HG03558 (cell line): ENCODE measurements around the gene KLHDC8A.
"Not testable (repeated sequence)": the region's sequence is repeated elsewhere in the genome, so short reads cannot be mapped to it uniquely, and the experiment has no call there.

ENCODE experiments used
- ATAC-seq: cut with Tn5 transposase; IDR thresholded peaks from one replicate; pipeline ENCODE4 v1.9.1; 2021; ENCODE audit warnings: moderate number of reproducible peaks; ENCODE audit not compliant: unreplicated experiment; ENCODE audit errors: extremely low read depth

KLHDC8A gene

GRCh38 chr1:205371871-205372660 lies 15.3 kb upstream of the KLHDC8A start:
- ATAC-seq = no peak

DNA sequence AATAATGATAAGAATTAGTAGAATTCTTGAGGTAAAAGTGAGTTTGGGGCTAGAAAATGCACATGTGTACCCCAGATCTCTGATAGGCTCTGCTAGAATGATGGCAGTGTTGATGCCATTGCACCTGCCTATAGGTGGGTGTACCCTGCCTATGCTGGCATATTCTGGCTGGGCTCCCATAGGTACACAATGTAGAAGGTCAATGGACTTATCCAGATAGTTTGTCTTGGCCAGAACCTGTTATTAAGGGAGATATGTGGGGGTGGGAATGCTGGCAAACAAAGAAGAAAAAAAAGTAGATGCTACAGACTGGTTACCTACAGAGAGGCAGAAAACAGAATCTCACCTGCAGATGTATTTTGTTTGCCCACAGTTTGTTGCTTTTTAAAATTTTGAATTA lies 14.1 kb upstream of the KLHDC8A start:
- ATAC-seq = no peak

- ATAC-seq = no peak
Observed at GRCh38 chr1:205369701-205370123, 13.0 kb upstream of the KLHDC8A start.

DNA sequence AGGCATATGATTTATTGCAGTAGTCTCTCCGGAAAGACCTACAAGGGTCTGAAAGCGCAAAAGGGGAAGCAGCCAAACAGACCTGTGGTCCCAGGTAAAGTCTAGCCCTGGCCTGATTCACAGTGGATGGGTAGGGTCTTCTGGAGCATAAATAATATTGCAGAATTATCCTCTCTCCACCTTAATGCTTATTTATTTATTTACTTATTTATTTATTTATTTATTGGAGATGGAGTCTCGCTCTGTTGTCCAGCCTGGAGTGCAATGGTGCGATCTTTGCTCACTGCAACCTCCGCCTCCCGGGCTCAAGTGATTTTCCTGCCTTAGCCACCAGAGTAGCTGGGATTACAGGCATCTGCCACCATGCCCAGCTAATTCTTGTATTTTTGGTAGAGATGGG lies 11.8 kb upstream of the KLHDC8A start:
- no peak for ATAC-seq

GRCh38 chr1:205365945-205366463 lies 9.3 kb upstream of the KLHDC8A start:
- no peak for ATAC-seq

GRCh38 chr1:205365086-205365485 lies 8.4 kb upstream of the KLHDC8A start:
- ATAC-seq = not testable (repeated sequence)

GRCh38 chr1:205360891-205361290 lies 4.2 kb upstream of the KLHDC8A start:
- no peak for ATAC-seq

- ATAC-seq = no peak
Observed at GRCh38 chr1:205359771-205360565, 3.2 kb upstream of the KLHDC8A start.

DNA sequence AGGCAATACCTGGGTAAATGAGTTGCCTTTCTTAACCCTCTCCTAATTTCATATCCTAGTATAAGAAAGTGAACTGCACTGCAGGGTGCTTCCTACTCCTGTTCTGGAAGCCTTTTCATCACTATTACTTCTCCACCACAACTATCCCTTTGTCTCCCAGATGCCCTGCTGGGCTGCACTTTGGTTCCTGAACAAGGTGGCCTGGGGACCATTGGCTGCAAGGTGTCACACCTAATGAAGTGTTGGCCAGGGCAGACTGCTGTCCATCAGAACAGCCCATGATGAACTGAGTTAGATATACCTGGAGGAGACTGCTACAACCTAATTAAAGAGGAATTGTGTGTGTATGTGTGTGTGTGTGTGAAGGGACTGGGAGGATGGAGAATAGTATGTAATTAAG lies 1.9 kb upstream of the KLHDC8A start:
- ATAC-seq = no peak

DNA sequence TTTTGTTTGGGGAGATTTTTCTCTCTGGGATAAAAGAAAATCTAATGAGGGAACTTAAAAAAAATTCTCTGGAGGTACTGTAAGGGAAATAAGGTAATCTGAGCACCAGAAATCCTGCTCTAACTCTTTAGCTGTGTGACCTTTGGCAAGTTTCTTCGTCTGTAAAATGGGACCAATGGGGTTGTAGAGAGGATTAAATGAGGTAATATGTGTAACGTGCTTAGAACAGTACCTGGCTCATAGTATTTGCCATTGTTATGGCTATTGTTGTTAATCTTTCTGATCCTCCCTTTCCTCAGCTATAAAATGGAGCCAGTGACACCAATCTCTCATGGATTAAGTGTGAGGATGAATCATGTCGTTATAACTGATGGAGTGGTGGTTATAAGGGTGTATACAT lies 845 bp upstream of the KLHDC8A start:
- no peak for ATAC-seq

- ATAC-seq = no peak
Observed at GRCh38 chr1:205355075-205355453, 1.7 kb downstream of the KLHDC8A start.

- no peak for ATAC-seq
Observed at GRCh38 chr1:205354259-205355074, 2.3 kb downstream of the KLHDC8A start.

- no peak for ATAC-seq
Observed at GRCh38 chr1:205353612-205354011, 3.1 kb downstream of the KLHDC8A start.

DNA sequence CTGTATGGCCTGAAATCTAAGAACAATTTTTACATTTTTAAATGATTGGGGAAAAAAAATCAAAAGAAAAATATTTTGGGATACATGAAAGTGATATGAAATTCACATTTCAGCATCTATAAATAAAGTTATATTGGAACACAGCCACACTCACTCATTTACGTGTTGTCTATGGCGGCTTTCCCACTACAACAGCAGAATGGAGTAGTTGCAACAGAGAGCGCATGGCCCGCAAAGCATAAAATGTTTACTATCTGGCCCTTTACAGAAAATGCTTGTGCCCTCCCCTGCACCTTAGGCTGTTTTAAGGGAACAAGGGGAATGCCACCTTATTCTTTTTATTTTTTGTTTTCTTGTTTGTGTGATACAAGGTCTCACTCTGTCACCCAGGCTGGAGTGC lies 3.5 kb downstream of the KLHDC8A start:
- ATAC-seq = no peak

GRCh38 chr1:205351984-205352713 lies 4.6 kb downstream of the KLHDC8A start:
- no peak for ATAC-seq

DNA sequence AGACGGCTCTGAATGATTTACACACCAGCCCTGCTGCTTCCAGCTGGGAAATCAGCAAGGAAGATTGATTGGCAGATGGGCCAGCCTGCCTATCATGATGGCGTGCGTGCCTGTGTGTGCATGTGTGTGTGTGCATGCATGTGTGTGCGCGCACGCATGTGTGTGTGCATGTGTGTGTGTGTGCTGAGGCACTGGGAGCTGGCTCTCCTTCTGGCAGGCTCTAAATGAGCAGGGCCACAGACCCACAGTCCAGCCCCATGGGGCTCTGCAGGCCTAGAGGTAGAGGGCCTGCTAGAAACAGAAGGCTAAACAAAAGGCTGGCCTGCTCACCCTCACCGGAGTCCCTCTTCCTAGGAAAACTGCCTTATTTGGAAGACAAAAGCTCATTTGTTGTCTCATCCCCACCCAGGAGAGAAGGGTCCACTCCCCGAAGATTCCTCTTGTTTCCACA lies 6.0 kb downstream of the KLHDC8A start:
- no peak for ATAC-seq

- no peak for ATAC-seq
Observed at GRCh38 chr1:205350124-205350523, 6.6 kb downstream of the KLHDC8A start.

DNA sequence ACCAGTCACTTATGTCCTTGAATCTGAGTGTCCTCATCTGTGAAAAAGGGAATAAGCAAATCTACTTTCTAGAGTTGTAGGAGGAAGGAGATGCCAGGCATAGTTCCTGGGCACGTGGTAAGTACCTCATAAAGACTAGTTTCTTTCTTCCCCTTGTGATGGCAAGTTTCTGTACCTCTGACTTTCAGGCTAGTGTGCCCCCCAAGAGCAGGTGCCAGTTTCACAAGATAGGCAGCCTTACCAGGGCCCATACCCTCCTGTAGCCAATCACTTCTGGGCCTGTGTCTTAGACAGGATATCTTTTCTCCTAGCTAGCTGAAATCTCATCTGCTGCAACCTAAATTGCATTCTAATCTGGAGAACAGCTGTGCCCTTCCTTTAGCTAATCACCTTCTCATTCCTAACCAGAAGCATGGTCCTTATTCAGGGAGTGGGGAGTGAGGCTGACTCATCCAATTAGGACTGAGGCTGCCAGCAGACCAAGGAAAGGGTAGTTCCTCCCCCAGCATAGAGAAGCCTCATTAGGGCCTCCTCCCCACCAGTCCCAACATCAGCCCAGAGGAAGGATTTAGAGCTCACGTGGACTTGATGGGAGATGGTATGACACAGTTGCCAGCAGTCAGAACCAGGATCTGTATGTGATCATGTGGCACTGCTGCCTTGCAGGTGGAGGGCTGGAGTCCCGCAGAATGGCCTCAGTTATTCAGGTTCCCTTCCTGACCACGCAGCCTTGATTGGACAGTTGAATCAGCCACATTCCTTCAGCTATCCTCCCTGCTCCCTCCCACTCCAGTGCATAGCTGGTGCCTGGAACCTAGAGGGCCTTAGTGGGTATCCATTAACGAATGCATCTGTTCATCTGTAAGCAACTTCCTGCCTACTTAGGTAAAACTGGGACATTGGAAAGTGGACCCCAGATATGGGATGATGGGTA lies 7.9 kb downstream of the KLHDC8A start:
- ATAC-seq = no peak
